ENCODE data around the gene NPC1.

NPC1 gene

DNA sequence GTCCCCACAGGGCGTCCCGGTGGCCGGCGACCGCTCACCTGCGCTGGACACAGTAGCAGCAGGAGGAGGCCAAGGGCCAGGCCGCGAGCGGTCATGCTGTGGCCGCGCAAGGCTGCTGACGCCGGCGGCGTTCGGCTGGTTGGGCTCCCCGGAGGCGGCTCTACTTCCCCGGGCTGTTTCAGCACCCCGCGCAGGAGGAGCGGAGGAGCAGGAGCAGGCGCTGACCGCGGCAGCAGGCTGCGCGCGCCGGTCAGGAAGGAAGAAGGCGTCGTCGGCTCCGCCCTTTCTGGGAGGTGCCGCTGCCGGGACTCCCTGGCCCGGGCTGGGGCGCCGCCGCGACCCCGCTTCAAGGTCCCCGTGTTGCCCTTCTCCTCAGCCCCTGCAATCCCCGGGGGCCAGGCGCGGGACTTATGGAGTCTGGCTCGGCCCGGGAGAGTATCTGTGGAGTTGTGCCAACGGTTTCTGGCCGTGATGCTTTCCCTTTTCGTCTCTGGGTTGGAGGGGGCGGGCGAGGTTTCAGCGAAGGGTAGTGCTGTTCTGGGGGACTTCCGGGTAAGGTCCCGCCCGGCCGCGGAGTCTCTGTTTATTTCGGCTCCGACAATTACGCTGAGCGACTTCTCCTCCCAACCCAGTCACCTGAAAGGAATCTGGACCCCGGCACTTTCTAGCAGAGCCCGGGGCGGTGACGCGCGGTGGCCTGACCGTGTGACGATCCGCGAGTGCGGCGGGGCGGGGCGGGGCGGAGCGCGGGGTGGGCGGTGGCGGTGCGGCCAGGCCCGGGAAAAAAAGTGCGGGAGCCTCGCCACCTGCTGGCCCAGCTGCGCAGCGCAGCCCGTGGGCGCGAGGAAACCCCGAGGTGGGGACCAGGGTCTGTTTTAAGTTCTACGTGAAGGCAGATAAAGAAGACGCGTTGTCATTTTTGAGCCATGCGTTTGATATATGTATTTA lies at the start of gene NPC1:
Gene NPC1, minus strand, starts transcription at position 258 of the 948 bp plus-strand sequence. Its CDS starts 163 bp downstream, at position 95.
- Histone ChIP-seq H3K27me3 (ENCODE audit: insufficient read depth, low read length) (peaks cover 2% of the 10 kb centered on the region), H3K4me3 (ENCODE audit: low read length) (peak within 1 kb of the TSS; percentile 87), H2AFZ (ENCODE audit: low read depth, low read length) (peak within 1 kb of the TSS; percentile 100), H3K36me3 (ENCODE audit: insufficient read depth, low read length) (no peaks in the 10 kb centered on the region), H3K9me3 (ENCODE audit: low read length) (no peaks in the 10 kb centered on the region), H3K4me1 (ENCODE audit: insufficient read depth, low read length) (peaks cover 21% of the 10 kb centered on the region)

DNA sequence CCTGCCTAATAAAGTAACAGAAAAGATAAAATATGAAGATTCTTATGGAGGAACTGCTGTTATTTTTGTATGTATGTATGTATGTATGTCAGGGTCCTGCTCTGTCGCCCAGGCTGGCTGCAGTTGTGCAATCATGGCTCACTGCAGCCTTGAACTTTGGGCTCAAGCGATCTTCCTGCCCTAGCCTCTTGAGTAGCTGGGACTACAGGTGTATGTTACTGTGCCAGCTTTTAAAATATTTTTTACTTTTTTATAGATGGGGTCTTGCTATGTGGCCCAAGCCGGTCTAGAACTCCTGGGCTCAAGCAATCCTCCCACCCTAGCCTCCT lies 49.7 kb upstream of the NPC1 start:
- H3K27me3 ChIP-seq (ENCODE audit: insufficient read depth, low read length): no peaks in the 10 kb centered on the region
- no peak overlapping the region for H3K4me3 ChIP-seq (ENCODE audit: low read length)

DNA sequence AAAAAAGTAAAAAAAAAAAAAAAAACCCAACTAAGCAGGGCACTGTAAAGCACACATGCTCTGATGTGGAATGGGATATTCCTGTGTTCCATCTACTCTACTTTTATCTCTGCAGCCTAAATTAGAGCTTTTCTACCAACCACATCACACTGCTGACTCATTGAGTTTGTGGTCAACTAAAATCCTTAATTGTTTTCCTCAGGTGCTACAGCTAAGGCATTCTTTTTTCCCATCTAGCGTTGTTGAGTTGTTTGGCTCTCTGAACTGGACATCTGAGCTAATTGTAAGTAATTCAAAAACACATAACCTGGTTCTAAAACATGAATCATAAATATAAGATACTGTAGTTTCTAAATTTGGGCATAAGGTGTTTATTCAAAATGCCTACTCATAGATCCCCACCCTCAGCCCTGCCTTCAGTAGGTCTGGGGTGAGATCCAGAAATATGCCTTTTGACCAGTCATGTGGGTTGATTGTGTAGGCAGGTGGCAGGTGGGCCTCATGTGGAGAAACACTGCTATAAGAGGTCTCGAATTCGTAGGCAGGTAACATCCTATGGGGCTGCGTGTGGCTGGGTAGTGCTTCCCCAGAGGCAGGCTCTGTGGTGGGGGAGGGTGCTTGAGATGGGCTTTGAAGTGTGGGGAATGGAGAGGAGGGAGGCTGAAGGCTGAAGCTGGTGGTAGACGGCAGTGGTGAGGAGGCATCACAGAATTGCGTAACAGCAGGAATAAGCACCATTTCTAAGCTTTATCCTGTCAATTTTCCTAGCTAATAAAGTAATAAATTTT lies 49.2 kb upstream of the NPC1 start:
- H3K4me3 ChIP-seq (ENCODE audit: low read length): no peak overlapping the region
- H3K36me3 ChIP-seq (ENCODE audit: insufficient read depth, low read length): no peaks in the 10 kb centered on the region
- H3K27me3 ChIP-seq (ENCODE audit: insufficient read depth, low read length): no peaks in the 10 kb centered on the region
- no peaks in the 10 kb centered on the region for H3K4me1 ChIP-seq (ENCODE audit: insufficient read depth, low read length)
- no peaks in the 10 kb centered on the region for H3K9me3 ChIP-seq (ENCODE audit: low read length)
- H2AFZ ChIP-seq (ENCODE audit: low read depth, low read length): no peak overlapping the region

More for the DNA sequence above, 49.7 kb upstream of the NPC1 start:
- Histone ChIP-seq H3K4me1 (ENCODE audit: insufficient read depth, low read length) (no peaks in the 10 kb centered on the region), H3K36me3 (ENCODE audit: insufficient read depth, low read length) (no peaks in the 10 kb centered on the region), H3K9me3 (ENCODE audit: low read length) (no peaks in the 10 kb centered on the region), H2AFZ (ENCODE audit: low read depth, low read length) (no peak overlapping the region)

DNA sequence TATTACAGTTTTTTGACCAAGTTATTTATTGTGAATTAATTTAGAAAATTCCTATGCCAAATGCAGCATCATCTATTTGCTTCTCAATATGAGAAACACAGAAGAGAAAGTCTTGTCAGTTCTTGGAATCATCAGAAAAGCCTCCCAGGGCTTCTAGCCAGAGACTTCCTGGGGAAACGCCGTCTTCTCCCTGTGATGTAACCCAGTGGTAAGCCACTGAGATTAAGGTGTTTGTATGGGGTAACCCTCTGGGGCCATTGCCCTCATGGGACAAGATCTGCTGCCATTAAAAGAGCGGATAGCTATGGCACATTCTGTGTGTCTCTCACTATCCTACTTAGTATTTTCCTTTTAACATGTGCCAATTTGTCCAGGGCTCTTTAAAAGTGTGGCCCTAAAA lies 48.4 kb upstream of the NPC1 start:
- no peaks in the 10 kb centered on the region for H3K36me3 ChIP-seq (ENCODE audit: insufficient read depth, low read length)
- no peaks in the 10 kb centered on the region for H3K4me1 ChIP-seq (ENCODE audit: insufficient read depth, low read length)
- H3K27me3 ChIP-seq (ENCODE audit: insufficient read depth, low read length): no peaks in the 10 kb centered on the region
- no peak overlapping the region for H3K4me3 ChIP-seq (ENCODE audit: low read length)
- H3K9me3 ChIP-seq (ENCODE audit: low read length): no peaks in the 10 kb centered on the region
- no peak overlapping the region for H2AFZ ChIP-seq (ENCODE audit: low read depth, low read length)

DNA sequence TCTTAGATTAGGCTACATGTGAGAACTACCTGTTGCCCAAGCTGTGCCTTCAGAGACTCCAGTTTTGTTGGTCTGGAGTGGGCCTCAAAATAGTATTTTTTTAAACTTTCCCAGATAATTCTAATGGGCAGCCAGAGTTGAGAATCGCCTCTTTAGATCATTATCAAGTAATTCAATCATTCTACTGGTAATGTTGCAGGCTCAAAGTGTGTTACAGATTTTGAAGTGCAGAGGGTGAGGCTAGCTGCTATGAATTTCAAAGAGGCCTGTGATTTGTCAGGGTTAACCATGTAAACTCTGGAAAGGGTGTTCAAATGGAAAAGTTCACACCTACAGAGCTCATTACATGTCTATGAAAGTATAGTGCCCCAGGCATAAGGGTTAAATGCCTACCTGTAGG lies 46.3 kb upstream of the NPC1 start:
- Histone ChIP-seq H2AFZ (ENCODE audit: low read depth, low read length) (no peak overlapping the region), H3K27me3 (ENCODE audit: insufficient read depth, low read length) (no peaks in the 10 kb centered on the region), H3K9me3 (ENCODE audit: low read length) (no peaks in the 10 kb centered on the region), H3K4me3 (ENCODE audit: low read length) (no peak overlapping the region), H3K36me3 (ENCODE audit: insufficient read depth, low read length) (no peaks in the 10 kb centered on the region), H3K4me1 (ENCODE audit: insufficient read depth, low read length) (no peaks in the 10 kb centered on the region)

DNA sequence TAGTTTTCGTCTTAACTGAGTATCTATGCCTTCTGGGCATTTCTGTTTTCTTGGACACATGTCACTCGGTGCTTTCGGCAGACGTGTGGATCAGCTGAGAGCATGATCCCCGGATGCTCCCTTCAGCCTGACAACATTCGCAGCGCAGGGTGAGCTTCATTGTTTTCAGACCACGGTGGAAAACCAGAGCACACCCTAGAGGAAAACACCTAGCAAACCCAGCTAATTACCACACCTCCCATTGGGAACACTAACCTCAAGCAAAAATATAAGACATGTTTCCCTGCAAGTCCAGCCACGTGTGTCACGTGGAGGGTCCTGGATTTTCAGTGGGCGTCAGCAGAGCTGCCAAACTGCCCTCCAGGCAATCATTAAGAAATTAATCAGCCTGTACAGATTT lies 45.4 kb upstream of the NPC1 start:
- Histone ChIP-seq H3K27me3 (ENCODE audit: insufficient read depth, low read length) (no peaks in the 10 kb centered on the region), H3K4me3 (ENCODE audit: low read length) (no peak overlapping the region), H3K9me3 (ENCODE audit: low read length) (no peaks in the 10 kb centered on the region), H3K36me3 (ENCODE audit: insufficient read depth, low read length) (no peaks in the 10 kb centered on the region), H2AFZ (ENCODE audit: low read depth, low read length) (no peak overlapping the region), H3K4me1 (ENCODE audit: insufficient read depth, low read length) (no peaks in the 10 kb centered on the region)

DNA sequence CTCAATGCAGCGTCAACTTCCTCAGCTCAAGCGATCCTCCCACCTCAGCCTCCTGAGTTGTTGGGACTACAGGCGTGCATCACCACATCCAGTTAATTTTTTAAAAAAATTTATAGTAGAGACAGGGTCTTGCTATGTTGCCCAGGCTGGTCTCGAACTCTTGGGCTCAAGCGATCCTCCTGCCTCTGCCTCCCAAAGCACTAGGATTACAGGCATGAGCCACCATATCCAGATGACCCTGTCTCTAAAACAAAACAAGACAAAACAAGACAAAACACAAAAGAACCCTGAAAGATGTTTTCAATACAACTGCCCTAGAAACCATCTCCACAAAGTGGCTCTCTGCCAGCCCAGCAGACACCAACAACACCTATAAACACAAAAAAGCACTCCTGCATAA lies 45.0 kb upstream of the NPC1 start:
- Histone ChIP-seq H2AFZ (ENCODE audit: low read depth, low read length) (no peak overlapping the region), H3K4me1 (ENCODE audit: insufficient read depth, low read length) (no peaks in the 10 kb centered on the region), H3K4me3 (ENCODE audit: low read length) (no peak overlapping the region), H3K27me3 (ENCODE audit: insufficient read depth, low read length) (no peaks in the 10 kb centered on the region), H3K36me3 (ENCODE audit: insufficient read depth, low read length) (no peaks in the 10 kb centered on the region), H3K9me3 (ENCODE audit: low read length) (no peaks in the 10 kb centered on the region)

DNA sequence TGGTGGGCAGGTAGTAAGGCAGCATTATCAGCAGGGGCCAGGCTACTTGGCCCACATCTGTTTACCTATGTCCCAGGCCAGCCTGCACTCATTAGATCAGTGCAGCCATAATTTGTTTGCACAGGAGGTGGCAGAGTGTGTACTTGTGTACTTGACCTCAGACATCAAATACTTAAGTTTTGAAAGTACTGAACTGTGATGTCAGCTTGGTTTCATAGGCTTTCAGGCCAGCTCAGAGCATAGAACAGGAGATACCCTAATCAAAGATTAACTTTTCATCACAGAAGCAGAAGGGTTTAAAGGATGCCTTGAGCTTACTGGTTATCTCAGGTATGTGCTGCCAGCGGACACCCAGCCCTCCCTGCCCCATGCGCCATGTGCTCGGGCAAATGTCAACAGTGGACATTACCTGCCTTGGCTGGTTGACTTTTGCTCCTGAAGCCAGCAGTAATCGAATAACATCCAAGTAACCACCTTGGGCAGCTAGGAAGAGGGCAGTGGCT lies 43.2 kb upstream of the NPC1 start:
- Histone ChIP-seq H3K4me1 (ENCODE audit: insufficient read depth, low read length) (no peaks in the 10 kb centered on the region), H3K36me3 (ENCODE audit: insufficient read depth, low read length) (no peaks in the 10 kb centered on the region), H3K4me3 (ENCODE audit: low read length) (no peak overlapping the region), H2AFZ (ENCODE audit: low read depth, low read length) (no peak overlapping the region), H3K27me3 (ENCODE audit: insufficient read depth, low read length) (no peaks in the 10 kb centered on the region), H3K9me3 (ENCODE audit: low read length) (no peaks in the 10 kb centered on the region)

DNA sequence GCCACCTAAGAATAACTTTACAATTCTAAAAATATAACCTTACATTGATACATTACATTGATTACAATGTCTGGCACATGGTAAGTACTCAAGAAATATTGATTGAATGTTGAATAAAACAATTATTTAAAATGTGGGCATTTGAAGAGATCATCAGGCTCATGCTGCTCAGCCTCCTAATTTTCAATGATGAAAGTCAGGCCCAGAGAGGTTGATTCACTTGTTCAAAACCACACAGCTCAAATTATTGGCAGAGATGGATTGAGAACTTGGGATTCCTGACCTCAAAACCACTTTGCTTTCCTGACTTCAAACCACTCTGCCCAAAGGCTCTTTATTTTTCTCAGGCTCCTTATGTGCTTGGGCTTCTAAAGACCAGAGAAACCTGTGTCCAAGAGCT lies 41.7 kb upstream of the NPC1 start:
- H3K4me1 ChIP-seq (ENCODE audit: insufficient read depth, low read length): no peaks in the 10 kb centered on the region
- no peak overlapping the region for H3K4me3 ChIP-seq (ENCODE audit: low read length)
- H3K27me3 ChIP-seq (ENCODE audit: insufficient read depth, low read length): no peaks in the 10 kb centered on the region
- no peaks in the 10 kb centered on the region for H3K9me3 ChIP-seq (ENCODE audit: low read length)
- no peak overlapping the region for H2AFZ ChIP-seq (ENCODE audit: low read depth, low read length)
- H3K36me3 ChIP-seq (ENCODE audit: insufficient read depth, low read length): no peaks in the 10 kb centered on the region

DNA sequence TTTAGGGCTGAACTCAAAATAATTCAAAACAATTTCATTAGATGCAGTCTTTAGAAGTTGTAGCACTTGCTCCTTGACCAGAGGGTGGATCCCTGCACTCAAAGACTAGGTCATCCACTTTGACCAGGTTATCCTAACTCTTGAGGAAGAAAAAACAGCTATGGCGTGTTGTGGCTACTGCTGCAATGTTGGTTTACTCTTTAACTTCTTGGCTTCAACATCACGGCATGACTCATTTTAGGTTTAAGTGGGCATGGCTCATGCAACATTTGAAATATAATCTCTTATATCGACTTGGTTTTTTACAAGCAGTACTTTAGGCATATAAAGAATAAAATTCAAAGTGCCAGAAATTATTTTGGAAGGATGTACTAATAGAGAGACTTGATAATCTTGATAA lies 41.0 kb upstream of the NPC1 start:
- Histone ChIP-seq H3K36me3 (ENCODE audit: insufficient read depth, low read length) (no peaks in the 10 kb centered on the region), H3K4me3 (ENCODE audit: low read length) (no peak overlapping the region), H3K4me1 (ENCODE audit: insufficient read depth, low read length) (no peaks in the 10 kb centered on the region)

DNA sequence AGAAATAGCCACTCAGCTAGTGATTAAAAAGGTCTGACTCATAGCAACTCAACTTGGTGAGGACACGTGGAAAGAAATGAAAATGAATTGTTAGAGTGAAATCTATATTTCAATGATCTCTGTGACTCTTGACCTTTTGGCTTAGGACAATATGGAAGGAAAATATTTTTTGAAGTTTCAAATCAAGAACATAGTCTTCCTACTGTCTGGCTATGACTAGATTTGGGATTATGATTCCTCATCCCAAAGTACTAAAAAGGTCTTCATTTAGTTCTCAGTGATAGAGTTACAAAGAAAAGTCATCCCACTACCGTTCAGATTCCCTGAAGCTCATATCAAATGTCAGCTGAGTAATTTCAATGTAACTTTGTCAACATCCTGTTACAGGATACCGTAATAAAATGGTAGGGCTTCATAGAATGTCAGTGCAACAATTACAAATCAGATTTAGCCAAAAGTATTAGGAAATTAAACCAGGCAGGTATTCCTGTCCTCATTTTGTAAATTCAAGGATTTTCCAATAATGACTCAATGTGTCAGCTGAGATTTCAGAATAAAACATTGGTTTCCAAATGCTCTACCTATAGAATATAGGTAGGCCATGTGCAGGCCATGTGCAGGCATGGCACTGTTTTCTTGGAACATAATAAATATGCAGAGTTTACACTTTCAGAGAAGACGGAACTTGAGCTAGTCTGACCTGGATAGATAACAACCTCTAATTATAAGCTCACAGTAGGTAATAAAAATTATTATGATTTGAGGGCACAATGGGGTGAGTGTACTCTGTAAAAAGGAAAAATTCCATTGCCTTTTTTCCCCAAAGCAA lies 40.4 kb upstream of the NPC1 start:
- Histone ChIP-seq H3K4me1 (ENCODE audit: insufficient read depth, low read length) (no peaks in the 10 kb centered on the region), H2AFZ (ENCODE audit: low read depth, low read length) (no peak overlapping the region), H3K9me3 (ENCODE audit: low read length) (no peaks in the 10 kb centered on the region), H3K27me3 (ENCODE audit: insufficient read depth, low read length) (no peaks in the 10 kb centered on the region), H3K36me3 (ENCODE audit: insufficient read depth, low read length) (no peaks in the 10 kb centered on the region), H3K4me3 (ENCODE audit: low read length) (no peak overlapping the region)

More for the DNA sequence above, 41.0 kb upstream of the NPC1 start:
- Histone ChIP-seq H3K27me3 (ENCODE audit: insufficient read depth, low read length) (no peaks in the 10 kb centered on the region), H2AFZ (ENCODE audit: low read depth, low read length) (no peak overlapping the region), H3K9me3 (ENCODE audit: low read length) (no peaks in the 10 kb centered on the region)

DNA sequence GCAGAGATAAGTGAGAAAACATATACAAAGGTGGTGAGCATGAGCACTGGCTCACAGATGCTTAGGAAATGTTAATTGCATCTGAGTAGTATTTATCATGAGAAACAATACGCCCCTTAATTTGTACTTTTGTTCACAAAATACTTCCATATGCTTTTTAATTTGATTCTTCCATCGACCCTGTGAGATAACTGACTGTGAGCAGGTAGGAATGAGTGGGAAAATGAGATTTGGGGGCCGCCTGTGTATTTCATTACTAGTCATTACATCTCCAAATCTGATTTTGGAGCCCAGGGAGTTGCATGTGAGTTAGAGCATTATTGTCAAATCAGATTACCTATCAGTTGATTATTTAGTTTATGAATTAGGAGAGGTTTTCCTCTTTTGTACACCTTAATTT lies 36.7 kb upstream of the NPC1 start:
- no peaks in the 10 kb centered on the region for H3K36me3 ChIP-seq (ENCODE audit: insufficient read depth, low read length)
- no peaks in the 10 kb centered on the region for H3K9me3 ChIP-seq (ENCODE audit: low read length)
- peaks cover 8% of the 10 kb centered on the region for H3K4me1 ChIP-seq (ENCODE audit: insufficient read depth, low read length)
- no peak overlapping the region for H3K4me3 ChIP-seq (ENCODE audit: low read length)
- no peak overlapping the region for H2AFZ ChIP-seq (ENCODE audit: low read depth, low read length)
- peaks cover 30% of the 10 kb centered on the region for H3K27me3 ChIP-seq (ENCODE audit: insufficient read depth, low read length)

Data from neuron (in vitro differentiated cells).